Panc1 (cell line): ENCODE results near the gene VAMP2. TPM values are rescaled to one million over a fixed set of nuclear protein-coding genes. Genes with fewer than 3 reads are reported as not detected.

ENCODE experiments used
- ATAC-seq: fragments of 200-7000 bp; cut with Tn5 transposase; 2 replicates; pipeline ENCODE4 v1.9.1; 2020; ENCODE audit warnings: mild to moderate bottlenecking, moderate library complexity
- BruUV-seq: library from RNA; stranded (reverse); fragments of 400-500 nt; replicated peaks from 2 replicates; lab custom pipeline; 2021; lab: Mats Ljungman, UMichigan
- CTCF ChIA-PET: fragments of 300-600 bp; sonication (Branson Sonifier 250); formaldehyde crosslinking; loops from one replicate; lab custom pipeline; 2022; ENCODE audit warnings: antibody characterized with exemption; lab: Charles Lee
- POLR2A ChIA-PET: fragments of 300-600 bp; sonication (Branson Sonifier 250); formaldehyde crosslinking; loops from one replicate; lab custom pipeline; 2022; ENCODE audit warnings: antibody characterized with exemption; lab: Charles Lee
- DNase-seq: peaks from one replicate; pipeline ENCODE4 v3.0.0-alpha.2; 2010; ENCODE audit warnings: low read depth, low spot score
- H3K27ac ChIP-seq: 2 replicates; pipeline ENCODE4 v1.5.1; 2011; ENCODE audit warnings: mild to moderate bottlenecking, low read length, inconsistent platforms
- H3K27me3 ChIP-seq: fragments of 200-500 bp; sonication (Bioruptor generic); 2 replicates; pipeline ENCODE4 v1.6.0; 2014; ENCODE audit warnings: low read length, inconsistent platforms; ENCODE audit not compliant: control insufficient read depth, insufficient read depth
- H3K36me3 ChIP-seq: fragments of 200-500 bp; sonication (Bioruptor generic); 2 replicates; pipeline ENCODE4 v1.5.1; 2014; ENCODE audit warnings: inconsistent platforms, mild to moderate bottlenecking, low read length, moderate library complexity; ENCODE audit not compliant: control insufficient read depth, insufficient read depth
- H3K4me1 ChIP-seq: 2 replicates; pipeline ENCODE4 v1.5.1; 2011; ENCODE audit warnings: inconsistent platforms, mild to moderate bottlenecking, low read length, moderate library complexity; ENCODE audit not compliant: control insufficient read depth, insufficient read depth
- H3K4me3 ChIP-seq, 2 experiments: 2 replicates each; pipeline ENCODE4 v1.5.1; 2011 to 2012; ENCODE audit warnings: low read depth in 2 of 2, low read length in 2 of 2, mild to moderate bottlenecking in 2 of 2, inconsistent platforms in 1 of 2, moderate library complexity in 1 of 2
- H3K9me3 ChIP-seq: fragments of 200-500 bp; sonication (Bioruptor generic); 2 replicates; pipeline ENCODE4 v1.5.1; 2014; ENCODE audit warnings: low read depth, mild to moderate bottlenecking, inconsistent platforms, low read length, moderate library complexity; ENCODE audit not compliant: control insufficient read depth, insufficient read depth
- POLR2AphosphoS5 ChIP-seq: IDR thresholded peaks from 2 replicates; pipeline ENCODE4 v1.6.1; 2012; ENCODE audit warnings: mild to moderate bottlenecking, low read depth, low read length, moderate library complexity
- SIN3A ChIP-seq: IDR thresholded peaks from 2 replicates; pipeline ENCODE4 v1.6.1; 2012; ENCODE audit warnings: low read depth, mild to moderate bottlenecking, low read length, moderate library complexity, borderline replicate concordance; ENCODE audit not compliant: insufficient read depth
- TCF7L2 ChIP-seq: IDR thresholded peaks from 2 replicates; pipeline ENCODE4 v1.6.1; 2011; ENCODE audit warnings: mild to moderate bottlenecking, low read depth, low read length, inconsistent platforms
- in situ Hi-C: cut with HindIII; loops from 2 replicates; pipeline ENCODE4 v1.10.0; 2016; ENCODE audit warnings: low sequenced_read_pairs, low pct_unique_long_range_greater_than_20kb
- intact Hi-C: fragments of 100-400 bp; cut with micrococcal nuclease; formaldehyde crosslinking; loops from one replicate; pipeline ENCODE4 v1.10.0; 2022; ENCODE audit not compliant: unreplicated experiment
- total RNA-seq: library from RNA; stranded (reverse); gene quantifications from one replicate; pipeline ENCODE4 v1.2.1, GENCODE V29; 2021; ENCODE audit not compliant: unreplicated experiment
- TF ChIP-seq, protein P1 (sequence below): fragments of 450-650 bp; IDR thresholded peaks from 2 replicates; pipeline ENCODE4 v1.5.1; 2017; ENCODE audit warnings: mild to moderate bottlenecking
- TF ChIP-seq, protein P2 (sequence below), 2 experiments: IDR thresholded peaks; 2 replicates each; pipeline ENCODE4 v1.6.1; 2011 to 2012; ENCODE audit warnings: low read depth in 2 of 2, control low read depth in 1 of 2, low read length in 1 of 2, mild to moderate bottlenecking in 1 of 2, moderate library complexity in 1 of 2; ENCODE audit not compliant: insufficient read depth in 1 of 2

The VAMP2 gene
- total RNA-seq, 1 experiment from 2014 or later = 28.6 TPM

GRCh38 chr17:8160224-8160577, 2.5 kb downstream of the VAMP2 start:
- TF ChIP-seq, protein P1, sequence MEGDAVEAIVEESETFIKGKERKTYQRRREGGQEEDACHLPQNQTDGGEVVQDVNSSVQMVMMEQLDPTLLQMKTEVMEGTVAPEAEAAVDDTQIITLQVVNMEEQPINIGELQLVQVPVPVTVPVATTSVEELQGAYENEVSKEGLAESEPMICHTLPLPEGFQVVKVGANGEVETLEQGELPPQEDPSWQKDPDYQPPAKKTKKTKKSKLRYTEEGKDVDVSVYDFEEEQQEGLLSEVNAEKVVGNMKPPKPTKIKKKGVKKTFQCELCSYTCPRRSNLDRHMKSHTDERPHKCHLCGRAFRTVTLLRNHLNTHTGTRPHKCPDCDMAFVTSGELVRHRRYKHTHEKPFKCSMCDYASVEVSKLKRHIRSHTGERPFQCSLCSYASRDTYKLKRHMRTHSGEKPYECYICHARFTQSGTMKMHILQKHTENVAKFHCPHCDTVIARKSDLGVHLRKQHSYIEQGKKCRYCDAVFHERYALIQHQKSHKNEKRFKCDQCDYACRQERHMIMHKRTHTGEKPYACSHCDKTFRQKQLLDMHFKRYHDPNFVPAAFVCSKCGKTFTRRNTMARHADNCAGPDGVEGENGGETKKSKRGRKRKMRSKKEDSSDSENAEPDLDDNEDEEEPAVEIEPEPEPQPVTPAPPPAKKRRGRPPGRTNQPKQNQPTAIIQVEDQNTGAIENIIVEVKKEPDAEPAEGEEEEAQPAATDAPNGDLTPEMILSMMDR = no peak
- TF ChIP-seq POLR2AphosphoS5 (no peak), TCF7L2 (no peak), SIN3A (no peak)
- TF ChIP-seq, protein P2, sequence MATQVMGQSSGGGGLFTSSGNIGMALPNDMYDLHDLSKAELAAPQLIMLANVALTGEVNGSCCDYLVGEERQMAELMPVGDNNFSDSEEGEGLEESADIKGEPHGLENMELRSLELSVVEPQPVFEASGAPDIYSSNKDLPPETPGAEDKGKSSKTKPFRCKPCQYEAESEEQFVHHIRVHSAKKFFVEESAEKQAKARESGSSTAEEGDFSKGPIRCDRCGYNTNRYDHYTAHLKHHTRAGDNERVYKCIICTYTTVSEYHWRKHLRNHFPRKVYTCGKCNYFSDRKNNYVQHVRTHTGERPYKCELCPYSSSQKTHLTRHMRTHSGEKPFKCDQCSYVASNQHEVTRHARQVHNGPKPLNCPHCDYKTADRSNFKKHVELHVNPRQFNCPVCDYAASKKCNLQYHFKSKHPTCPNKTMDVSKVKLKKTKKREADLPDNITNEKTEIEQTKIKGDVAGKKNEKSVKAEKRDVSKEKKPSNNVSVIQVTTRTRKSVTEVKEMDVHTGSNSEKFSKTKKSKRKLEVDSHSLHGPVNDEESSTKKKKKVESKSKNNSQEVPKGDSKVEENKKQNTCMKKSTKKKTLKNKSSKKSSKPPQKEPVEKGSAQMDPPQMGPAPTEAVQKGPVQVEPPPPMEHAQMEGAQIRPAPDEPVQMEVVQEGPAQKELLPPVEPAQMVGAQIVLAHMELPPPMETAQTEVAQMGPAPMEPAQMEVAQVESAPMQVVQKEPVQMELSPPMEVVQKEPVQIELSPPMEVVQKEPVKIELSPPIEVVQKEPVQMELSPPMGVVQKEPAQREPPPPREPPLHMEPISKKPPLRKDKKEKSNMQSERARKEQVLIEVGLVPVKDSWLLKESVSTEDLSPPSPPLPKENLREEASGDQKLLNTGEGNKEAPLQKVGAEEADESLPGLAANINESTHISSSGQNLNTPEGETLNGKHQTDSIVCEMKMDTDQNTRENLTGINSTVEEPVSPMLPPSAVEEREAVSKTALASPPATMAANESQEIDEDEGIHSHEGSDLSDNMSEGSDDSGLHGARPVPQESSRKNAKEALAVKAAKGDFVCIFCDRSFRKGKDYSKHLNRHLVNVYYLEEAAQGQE (IDR thresholded peaks at IDR 0.05; ENCODE audit: insufficient read depth in 1 of 2, low read depth in 2 of 2, low read length in 1 of 2) = no peak
- ChIA-PET CTCF (no interaction called here), POLR2A (no interaction called here)
- H3K27me3 ChIP-seq = no peaks in the 10 kb centered on the region
- no peaks in the 10 kb centered on the region; the same call in none of the 2 replicates for H3K36me3 ChIP-seq
- ATAC-seq (no peak), DNase-seq (no peak)
- H3K4me1 ChIP-seq = peaks cover 32% of the 10 kb centered on the region
- no peaks in the 10 kb centered on the region for H3K9me3 ChIP-seq
- no peak overlapping the region for H3K4me3 ChIP-seq
- BruUV-seq = no TSS peak
- in situ Hi-C loops (no loop called here), intact Hi-C loops (no loop called here)
- peak overlapping the region; percentile 26; the same call in 1 of the 2 replicates for H3K27ac ChIP-seq

GRCh38 chr17:8159459-8160223, 3.1 kb downstream of the VAMP2 start:
- CTCF ChIA-PET = no interaction called here
- BruUV-seq = no TSS peak
- no peak overlapping the region for H3K4me3 ChIP-seq
- ATAC-seq (no peak), DNase-seq (no peak)
- POLR2A ChIA-PET = no interaction called here
- H3K27ac ChIP-seq = no peak overlapping the region; the same call in 1 of the 2 replicates
- no peaks in the 10 kb centered on the region; the same call in none of the 2 replicates for H3K36me3 ChIP-seq
- intact Hi-C loops = no loop called here
- peaks cover 34% of the 10 kb centered on the region for H3K4me1 ChIP-seq
- H3K9me3 ChIP-seq = no peaks in the 10 kb centered on the region
- H3K27me3 ChIP-seq = no peaks in the 10 kb centered on the region
- in situ Hi-C loops = no loop called here
- TF ChIP-seq, protein P1 = no peak
- TF ChIP-seq TCF7L2 (no peak), POLR2AphosphoS5 (no peak), SIN3A (no peak)
- TF ChIP-seq, protein P2 (IDR thresholded peaks at IDR 0.05; ENCODE audit: insufficient read depth in 1 of 2, low read depth in 2 of 2, low read length in 1 of 2) = no peak
